Testis (tissue), 3 donors: Measurements from ENCODE around the gene FSCN2. TPM values are rescaled to one million over a fixed set of nuclear protein-coding genes. Genes with fewer than 3 reads are reported as not detected.

Source experiments
- DNase-seq: peaks from one replicate; pipeline ENCODE4 v3.0.0-alpha.2; 2019
- H3K27ac ChIP-seq, 2 donors: fragments of 200-600 bp; sonication (generic); one replicate each; pipeline ENCODE4 v1.5.1; 2019
- H3K27me3 ChIP-seq: fragments of 200-600 bp; sonication (generic); one replicate; pipeline ENCODE4 v1.5.1; 2019
- H3K36me3 ChIP-seq: fragments of 200-600 bp; sonication (generic); one replicate; pipeline ENCODE4 v1.5.1; 2017; ENCODE audit warnings: low read depth; ENCODE audit errors: missing control alignments
- H3K4me1 ChIP-seq: fragments of 200-600 bp; sonication (generic); one replicate; pipeline ENCODE4 v1.5.1; 2019
- H3K4me3 ChIP-seq, 2 donors: fragments of 200-600 bp; sonication (generic); one replicate each; pipeline ENCODE4 v1.5.1; 2017 to 2019
- H3K9me3 ChIP-seq: fragments of 200-600 bp; sonication (generic); one replicate; pipeline ENCODE4 v1.5.1; 2017
- CTCF ChIP-seq, 3 experiments: fragments of 450-650 bp in 2 of 3; fragments of 200-600 bp in 1 of 3; sonication (generic) in 1 of 3; IDR thresholded peaks; one replicate each; pipeline ENCODE4 v1.5.1; 2016 to 2019; ENCODE audit warnings: antibody characterized with exemption in 3 of 3, mild to moderate bottlenecking in 2 of 3, moderate library complexity in 1 of 3
- POLR2A ChIP-seq: fragments of 450-650 bp; IDR thresholded peaks from one replicate; pipeline ENCODE4 v1.6.1; 2017; ENCODE audit warnings: antibody characterized with exemption, mild to moderate bottlenecking, moderate library complexity
- WGBS, 2 donors: methylation state at CpG; one replicate each; pipeline ENCODE4 v1.1.5; 2018; 5-methylcytosine and 5-hydroxymethylcytosine counted together
- intact Hi-C: fragments of 100-400 bp; cut with DNase I; formaldehyde crosslinking; loops from one replicate; pipeline ENCODE4 v1.15.1; 2023; ENCODE audit warnings: low total_unique reads
- polyA plus RNA-seq: library from polyadenylated mRNA; stranded (reverse); fragments of 350-450 nt; fragmentation: Illumina TruSeq; extraction: RNeasy Lipid Tissue Mini Kit (QIAGEN cat#74804); gene quantifications from one replicate; pipeline ENCODE4 v1.2.3, GENCODE V29; 2014; ENCODE audit warnings: low read depth, low replicate concordance; ENCODE audit not compliant: insufficient read depth
- total RNA-seq, 2 donors: library from RNA; depleted of rRNA; stranded (reverse); fragments of >200 nt; gene quantifications; one replicate each; pipeline ENCODE4 v1.2.3, GENCODE V29; 2016

Gene FSCN2
- total and polyA plus RNA-seq, 3 donors from 2014 or later: 0.37 to 4.0 (median 3.5) TPM

GRCh38 chr17:81570964-81571363, 42.8 kb downstream of the FSCN2 start:
- no peak for DNase-seq
- 84 to 87% methylated on average over 11 of the region's 11 CpGs for WGBS, 2 donors
- Histone ChIP-seq H3K4me3 (no peak overlapping the region), H3K4me1 (peaks cover 13% of the 10 kb centered on the region), H3K27me3 (no peaks in the 10 kb centered on the region), H3K36me3 (no peaks in the 10 kb centered on the region), H3K27ac (no peak overlapping the region), H3K9me3 (no peaks in the 10 kb centered on the region)
- intact Hi-C loops: no loop called here
- TF ChIP-seq POLR2A: no peak
- no peak for TF ChIP-seq CTCF (IDR thresholded peaks at IDR 0.05)

DNA sequence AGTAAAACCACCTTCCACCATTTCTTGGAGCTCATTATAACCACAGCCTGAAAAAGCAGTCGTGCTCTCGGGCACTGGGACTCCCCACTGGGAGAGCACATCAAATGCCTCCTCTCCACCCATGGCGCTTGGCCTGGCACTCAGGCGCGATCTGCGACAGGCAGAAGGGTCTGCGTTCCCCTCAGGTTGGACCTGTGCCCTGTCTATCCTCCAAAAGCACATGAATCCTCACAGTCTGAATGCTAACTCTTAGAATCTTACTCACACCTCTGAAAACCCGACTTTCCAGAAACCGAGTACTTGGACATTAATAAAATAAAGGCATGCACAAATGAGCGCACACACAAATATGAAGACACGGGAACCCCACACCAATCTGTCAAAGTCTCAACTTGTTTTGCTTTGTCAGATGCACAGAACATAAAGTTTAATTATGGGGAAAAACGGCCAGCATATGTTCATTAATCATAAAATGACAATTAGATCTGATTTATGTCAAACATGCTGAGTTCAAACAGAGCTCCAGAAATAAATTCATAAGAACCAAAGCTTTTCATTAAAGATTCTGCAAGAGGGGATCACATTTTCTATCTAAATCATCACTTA, 44.5 kb downstream of the FSCN2 start:
- Histone ChIP-seq H3K9me3 (no peaks in the 10 kb centered on the region), H3K36me3 (no peaks in the 10 kb centered on the region), H3K4me3 (no peak overlapping the region), H3K4me1 (peaks cover under 1% of the 10 kb centered on the region), H3K27me3 (no peaks in the 10 kb centered on the region), H3K27ac (no peak overlapping the region)
- no peak for DNase-seq
- WGBS, 2 donors: 90% methylated on average over 12 of the region's 12 CpGs
- TF ChIP-seq POLR2A (no peak), CTCF (IDR thresholded peaks at IDR 0.05) (no peak)
- intact Hi-C loops: no loop called here

DNA sequence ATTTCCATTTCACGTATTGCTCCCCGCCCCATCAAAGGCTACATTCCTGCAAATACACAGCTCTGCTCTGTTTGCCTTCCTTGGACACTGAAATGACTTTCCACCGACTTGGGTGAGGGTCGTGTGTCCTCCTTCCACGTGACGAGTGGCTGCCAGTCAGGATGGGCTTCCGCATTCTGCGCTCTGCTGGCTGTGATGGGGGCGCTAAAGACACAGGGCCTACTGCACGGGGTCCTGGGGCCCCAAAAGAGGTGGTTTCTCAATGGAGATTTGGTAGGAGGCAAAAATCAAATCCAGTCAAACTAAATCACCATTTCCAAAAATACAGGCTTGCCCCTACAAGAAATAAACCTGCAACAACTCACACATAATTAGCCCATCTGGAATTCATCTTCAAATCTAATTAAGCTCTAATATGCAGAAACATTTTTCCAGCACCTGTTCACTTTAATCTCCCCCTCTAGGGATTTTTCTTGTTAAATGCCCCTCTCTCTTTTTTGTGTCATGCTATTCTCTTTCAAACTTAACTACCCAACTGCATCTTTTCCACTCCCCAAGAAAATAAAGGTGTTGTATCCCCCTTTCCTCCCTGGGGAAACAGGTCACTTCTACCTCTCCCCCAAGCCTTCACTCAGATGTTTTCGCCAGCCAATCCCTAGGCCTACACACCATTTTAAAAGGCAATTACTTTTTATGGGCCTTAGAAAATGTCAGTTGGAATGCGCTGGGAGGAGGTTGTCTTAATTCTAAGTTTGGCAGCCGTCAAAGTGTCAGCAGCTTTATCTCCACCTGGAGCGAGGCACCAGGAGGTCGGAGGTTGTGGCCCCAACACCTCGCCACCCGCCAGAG, 45.8 kb downstream of the FSCN2 start:
- H3K36me3 ChIP-seq: no peaks in the 10 kb centered on the region
- WGBS, 2 donors: 87 to 90% methylated on average over 17 of the region's 17 CpGs
- TF ChIP-seq CTCF (IDR thresholded peaks at IDR 0.05): no peak
- no peak for TF ChIP-seq POLR2A
- H3K27ac ChIP-seq: no peak overlapping the region
- DNase-seq: no peak
- no peak overlapping the region for H3K4me3 ChIP-seq
- H3K4me1 ChIP-seq: no peaks in the 10 kb centered on the region
- H3K9me3 ChIP-seq: no peaks in the 10 kb centered on the region
- no peaks in the 10 kb centered on the region for H3K27me3 ChIP-seq
- intact Hi-C loops: no loop called here

GRCh38 chr17:81574643-81574956, 46.4 kb downstream of the FSCN2 start:
- intact Hi-C loops: no loop called here
- Histone ChIP-seq H3K36me3 (no peaks in the 10 kb centered on the region), H3K4me3 (no peak overlapping the region), H3K4me1 (no peaks in the 10 kb centered on the region), H3K27ac (no peak overlapping the region), H3K9me3 (no peaks in the 10 kb centered on the region), H3K27me3 (no peaks in the 10 kb centered on the region)
- 78 to 81% methylated on average over 8 of the region's 8 CpGs for WGBS, 2 donors
- DNase-seq: no peak
- TF ChIP-seq CTCF (IDR thresholded peaks at IDR 0.05) (no peak), POLR2A (no peak)
